HG03139 (cell line): ENCODE measurements around the gene CIDEC.

Experiments
- ATAC-seq: cut with Tn5 transposase; IDR thresholded peaks from one replicate; pipeline ENCODE4 v1.9.1; 2021; ENCODE audit not compliant: unreplicated experiment

The CIDEC gene

GRCh38 chr3:9879830-9880549, at the start of gene CIDEC:
TSS of gene CIDEC (minus strand) at chr3:9880253. CDS start at chr3:9878486, 1,767 bp downstream.
- no peak for ATAC-seq

GRCh38 chr3:9928158-9928557, 48.1 kb upstream of the CIDEC start:
- no peak for ATAC-seq

GRCh38 chr3:9918261-9919038, 38.4 kb upstream of the CIDEC start:
- ATAC-seq, result no peak

GRCh38 chr3:9917820-9918219, 37.8 kb upstream of the CIDEC start:
- ATAC-seq, result no peak

- no peak for ATAC-seq
These were observed 37.0 kb upstream of the CIDEC start, which contains the start of gene IL17RC for GRCh38 chr3:9916734-9917680. TSS of gene IL17RC (plus strand) at chr3:9917098. CDS start at chr3:9917316, 218 bp downstream.

- no peak for ATAC-seq
These were observed 36.3 kb upstream of the CIDEC start for GRCh38 chr3:9916346-9916733.

GRCh38 chr3:9915254-9916141, 35.4 kb upstream of the CIDEC start:
- ATAC-seq, result no peak

- ATAC-seq, result no peak
These were observed 34.7 kb upstream of the CIDEC start for GRCh38 chr3:9914559-9915253.

- ATAC-seq, result no peak
These were observed 34.0 kb upstream of the CIDEC start for GRCh38 chr3:9914011-9914410.

GRCh38 chr3:9913601-9914000, 33.5 kb upstream of the CIDEC start:
- ATAC-seq, result no peak

- ATAC-seq, result no peak
These were observed 32.4 kb upstream of the CIDEC start for GRCh38 chr3:9912294-9912935.

- no peak for ATAC-seq
These were observed 31.8 kb upstream of the CIDEC start for GRCh38 chr3:9911863-9912262.

GRCh38 chr3:9909221-9910013, 29.4 kb upstream of the CIDEC start:
- no peak for ATAC-seq

GRCh38 chr3:9908286-9908685, 28.2 kb upstream of the CIDEC start:
- ATAC-seq, result no peak

- ATAC-seq, result no peak
These were observed 26.4 kb upstream of the CIDEC start for GRCh38 chr3:9906480-9906879.

GRCh38 chr3:9903904-9904303, 23.9 kb upstream of the CIDEC start:
- ATAC-seq, result no peak

- ATAC-seq, result no peak
These were observed 23.2 kb upstream of the CIDEC start for GRCh38 chr3:9903238-9903624.
